ENCODE results near the gene CAMK2D.

DNA sequence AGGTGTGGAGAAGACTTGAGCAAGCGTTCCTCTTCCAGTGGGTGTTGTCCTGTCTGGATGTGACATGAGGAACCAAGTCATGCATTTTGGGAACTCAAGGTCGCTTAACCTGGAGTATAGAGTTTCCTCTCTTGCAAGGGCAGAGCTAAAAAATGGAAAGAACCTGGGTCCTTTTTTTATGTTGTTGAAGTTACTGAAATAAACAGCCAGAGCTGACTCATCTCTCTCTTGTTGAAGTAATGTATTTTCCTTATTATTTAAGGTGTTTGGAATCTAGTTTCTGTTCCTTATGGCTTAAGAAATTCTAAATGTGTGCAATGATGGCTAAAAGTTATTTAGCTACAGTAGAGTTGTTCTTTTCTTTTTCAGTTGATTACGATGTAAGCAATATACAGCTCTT, 314.5 kb downstream of the CAMK2D start:
- TF ChIP-seq, protein P1, sequence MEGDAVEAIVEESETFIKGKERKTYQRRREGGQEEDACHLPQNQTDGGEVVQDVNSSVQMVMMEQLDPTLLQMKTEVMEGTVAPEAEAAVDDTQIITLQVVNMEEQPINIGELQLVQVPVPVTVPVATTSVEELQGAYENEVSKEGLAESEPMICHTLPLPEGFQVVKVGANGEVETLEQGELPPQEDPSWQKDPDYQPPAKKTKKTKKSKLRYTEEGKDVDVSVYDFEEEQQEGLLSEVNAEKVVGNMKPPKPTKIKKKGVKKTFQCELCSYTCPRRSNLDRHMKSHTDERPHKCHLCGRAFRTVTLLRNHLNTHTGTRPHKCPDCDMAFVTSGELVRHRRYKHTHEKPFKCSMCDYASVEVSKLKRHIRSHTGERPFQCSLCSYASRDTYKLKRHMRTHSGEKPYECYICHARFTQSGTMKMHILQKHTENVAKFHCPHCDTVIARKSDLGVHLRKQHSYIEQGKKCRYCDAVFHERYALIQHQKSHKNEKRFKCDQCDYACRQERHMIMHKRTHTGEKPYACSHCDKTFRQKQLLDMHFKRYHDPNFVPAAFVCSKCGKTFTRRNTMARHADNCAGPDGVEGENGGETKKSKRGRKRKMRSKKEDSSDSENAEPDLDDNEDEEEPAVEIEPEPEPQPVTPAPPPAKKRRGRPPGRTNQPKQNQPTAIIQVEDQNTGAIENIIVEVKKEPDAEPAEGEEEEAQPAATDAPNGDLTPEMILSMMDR (IDR thresholded peaks at IDR 0.05; ENCODE audit: borderline replicate concordance, extremely low read depth, low read length, poor library complexity, severe bottlenecking) = no peak
- no peak for TF ChIP-seq EZH2 (IDR thresholded peaks at IDR 0.05; ENCODE audit: borderline replicate concordance, low read depth, low read length, severe bottlenecking)

Data from DND-41 (cell line).